Retina (tissue), 1 donor: Measurements from ENCODE around the gene SLC35A4.
A peak's percentile ranks its signal among the peaks of the same experiment; 100 is the strongest.
"Not testable (repeated sequence)": the region's sequence is repeated elsewhere in the genome, so short reads cannot be mapped to it uniquely, and the experiment has no call there.

ENCODE experiments used
- DNase-seq: peaks from one replicate; pipeline ENCODE4 v3.0.0-alpha.2; 2016

SLC35A4 gene

GRCh38 chr5:140593070-140593469 lies 28.4 kb downstream of the SLC35A4 start:
- DNase-seq = not testable (repeated sequence)

GRCh38 chr5:140594169-140594568 lies 29.5 kb downstream of the SLC35A4 start:
- no peak for DNase-seq

GRCh38 chr5:140595538-140596300 lies 31.1 kb downstream of the SLC35A4 start:
- DNase-seq = peak; percentile 44

- no peak for DNase-seq
These were observed 31.7 kb downstream of the SLC35A4 start for GRCh38 chr5:140596321-140596741.

GRCh38 chr5:140598836-140599235 lies 34.2 kb downstream of the SLC35A4 start:
- DNase-seq = no peak

GRCh38 chr5:140600096-140600495 lies 35.5 kb downstream of the SLC35A4 start:
- DNase-seq = no peak

- DNase-seq = no peak
These were observed 37.5 kb downstream of the SLC35A4 start for GRCh38 chr5:140602147-140602546.

GRCh38 chr5:140603446-140603698 lies 38.7 kb downstream of the SLC35A4 start:
- not testable (repeated sequence) for DNase-seq

GRCh38 chr5:140603734-140604133 lies 39.1 kb downstream of the SLC35A4 start:
- DNase-seq = no peak

GRCh38 chr5:140605879-140606278 lies 41.3 kb downstream of the SLC35A4 start:
- DNase-seq = no peak

GRCh38 chr5:140607031-140607430 lies 42.4 kb downstream of the SLC35A4 start:
- DNase-seq = no peak

- DNase-seq = no peak
These were observed 44.1 kb downstream of the SLC35A4 start for GRCh38 chr5:140608722-140609121.

- no peak for DNase-seq
These were observed 44.5 kb downstream of the SLC35A4 start for GRCh38 chr5:140609126-140609525.

GRCh38 chr5:140611020-140611521 lies 46.4 kb downstream of the SLC35A4 start:
- no peak for DNase-seq
